ENCODE data around the gene CNPY3.

Gene CNPY3

GRCh38 chr6:42960243-42961019 lies 31.2 kb downstream of the CNPY3 start, which contains the start of gene GNMT:
Gene GNMT, plus strand, starts transcription at chr6:42960754. Its CDS starts 14 bp downstream, at chr6:42960768.
- DNase-seq (ENCODE audit: low read depth in 2 of 2) = no peak

- DNase-seq (ENCODE audit: low read depth in 2 of 2) = no peak
Measured at GRCh38 chr6:42961020-42961470, 31.8 kb downstream of the CNPY3 start.

DNA sequence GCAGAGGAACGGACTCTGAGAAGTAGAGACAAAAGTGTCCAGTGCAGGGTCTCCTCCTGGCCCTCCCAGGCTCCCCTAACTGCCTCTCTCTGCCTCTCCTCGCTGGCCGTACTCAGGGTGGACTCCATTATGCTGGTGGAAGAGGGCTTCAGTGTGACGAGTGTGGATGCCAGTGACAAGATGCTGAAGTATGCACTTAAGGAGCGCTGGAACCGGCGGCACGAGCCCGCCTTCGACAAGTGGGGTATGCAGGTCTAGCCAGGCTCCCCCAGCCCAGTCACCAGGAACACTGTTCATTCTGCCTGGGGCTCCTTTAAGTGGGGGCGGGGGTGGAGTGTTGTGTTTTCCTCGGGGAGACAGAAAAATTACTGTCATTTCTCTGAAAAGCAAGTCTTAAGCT lies 32.8 kb downstream of the CNPY3 start:
- DNase-seq (ENCODE audit: low read depth in 2 of 2) = no peak

- DNase-seq (ENCODE audit: low read depth in 2 of 2) = no peak
Measured at GRCh38 chr6:42962502-42963178, 33.4 kb downstream of the CNPY3 start.

DNA sequence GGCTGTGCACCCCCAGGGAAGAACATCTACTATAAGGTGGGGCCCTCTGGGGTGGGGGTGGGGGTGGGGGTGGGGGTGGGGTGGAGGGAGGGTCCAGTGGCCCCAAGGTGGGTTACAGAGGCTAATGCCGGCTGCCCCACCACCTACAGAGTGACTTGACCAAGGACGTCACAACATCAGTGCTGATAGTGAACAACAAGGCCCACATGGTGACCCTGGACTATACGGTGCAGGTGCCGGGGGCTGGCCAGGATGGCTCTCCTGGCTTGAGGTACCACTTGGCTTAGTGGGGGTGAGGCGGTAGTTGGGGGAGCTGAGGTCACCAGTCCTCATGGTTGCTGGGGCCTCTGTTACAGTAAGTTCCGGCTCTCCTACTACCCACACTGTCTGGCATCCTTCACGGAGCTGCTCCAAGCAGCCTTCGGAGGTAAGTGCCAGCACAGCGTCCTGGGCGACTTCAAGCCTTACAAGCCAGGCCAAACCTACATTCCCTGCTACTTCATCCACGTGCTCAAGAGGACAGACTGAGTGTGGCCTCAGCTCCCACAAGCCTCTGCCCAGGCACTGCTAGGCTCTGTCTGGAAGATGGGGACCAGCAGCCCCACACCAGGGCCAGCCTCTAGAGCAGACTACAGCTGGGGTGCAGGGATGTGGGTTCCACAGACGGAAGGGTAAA lies 34.0 kb downstream of the CNPY3 start:
- no peak for DNase-seq (ENCODE audit: low read depth in 2 of 2)

DNA sequence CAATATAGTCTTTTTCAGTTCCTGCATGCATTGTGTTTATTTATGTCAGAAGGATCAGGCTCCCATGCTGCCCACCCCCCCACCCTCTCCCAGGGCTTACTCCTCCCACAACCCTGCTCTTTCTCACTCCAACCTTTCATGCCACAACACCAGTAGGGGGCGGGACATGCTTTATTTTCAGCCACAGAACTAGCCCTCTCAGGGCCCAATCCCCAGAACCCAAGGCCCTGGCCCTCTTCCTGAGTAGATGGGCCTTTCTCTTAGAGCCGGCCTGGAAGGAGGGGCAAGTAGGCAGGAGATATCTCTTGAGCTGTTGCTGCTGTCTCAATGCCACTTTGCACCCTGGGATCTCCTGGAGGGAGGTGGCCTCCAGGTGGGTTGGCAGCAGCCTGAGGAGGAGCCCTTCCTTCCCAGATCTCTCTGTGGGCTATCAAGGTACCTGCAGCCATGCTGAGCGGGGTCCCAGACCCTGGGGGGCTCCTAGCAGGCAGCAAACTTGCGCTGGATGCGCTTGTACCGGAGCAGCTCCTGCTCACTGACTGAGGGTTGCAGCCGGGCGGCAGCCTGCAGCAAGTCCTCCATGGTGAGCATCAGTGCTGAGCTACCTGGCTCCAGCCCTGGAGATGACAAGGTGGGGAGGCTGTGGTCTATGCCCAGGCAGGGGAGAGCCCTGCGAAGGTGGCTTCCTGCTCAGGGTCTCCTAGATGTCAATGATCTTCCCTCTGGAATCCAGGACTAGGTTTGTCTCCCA lies 34.8 kb downstream of the CNPY3 start:
- no peak for DNase-seq (ENCODE audit: low read depth in 2 of 2)

GRCh38 chr6:42966571-42966970 lies 37.3 kb downstream of the CNPY3 start:
- no peak for DNase-seq (ENCODE audit: low read depth in 2 of 2)

- DNase-seq (ENCODE audit: low read depth in 2 of 2) = no peak
Measured at GRCh38 chr6:42967228-42967627, 37.9 kb downstream of the CNPY3 start.

GRCh38 chr6:42968126-42968701 lies 38.9 kb downstream of the CNPY3 start:
- DNase-seq (ENCODE audit: low read depth in 2 of 2) = no peak

DNA sequence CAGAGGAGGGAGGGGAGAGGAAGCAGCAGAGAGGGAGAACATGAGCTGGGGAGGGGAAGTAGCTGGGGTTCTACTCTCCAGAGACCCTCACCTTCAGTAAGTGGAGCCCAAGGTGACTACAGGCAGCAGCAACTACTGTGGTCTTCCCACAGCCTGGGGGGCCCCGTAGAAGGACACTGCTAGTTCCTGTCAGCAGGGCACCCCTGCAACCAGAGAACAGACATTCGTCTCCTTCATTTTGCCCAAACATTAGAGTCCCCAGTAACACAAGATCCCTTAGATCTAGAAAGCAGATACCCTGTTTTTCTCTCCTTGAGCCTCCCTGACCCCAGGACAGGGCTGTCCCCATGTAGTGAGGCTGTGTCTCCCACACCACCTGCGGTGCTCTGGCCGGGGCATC lies 39.5 kb downstream of the CNPY3 start:
- DNase-seq (ENCODE audit: low read depth in 2 of 2) = no peak

- no peak for DNase-seq (ENCODE audit: low read depth in 2 of 2)
Measured at GRCh38 chr6:42969431-42969830, 40.2 kb downstream of the CNPY3 start.

DNA sequence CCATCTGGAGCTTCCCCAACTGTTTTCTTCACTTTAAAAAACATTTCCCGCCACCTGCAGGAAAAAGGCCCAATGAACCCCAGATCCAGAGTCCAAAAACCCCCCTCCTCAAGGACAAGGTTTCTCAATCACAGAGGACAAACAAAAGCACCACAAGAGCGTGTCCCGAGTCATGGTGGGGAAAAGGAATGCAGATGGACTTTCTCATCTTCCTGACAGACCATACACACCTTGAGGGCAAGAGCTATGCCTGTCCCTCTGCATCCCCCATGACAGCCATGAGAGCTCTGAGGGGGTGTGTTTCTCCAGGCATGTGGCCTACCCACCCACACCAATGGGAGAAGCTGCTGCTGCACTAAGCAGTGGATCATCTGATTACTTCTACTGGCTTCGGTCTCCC lies 40.7 kb downstream of the CNPY3 start:
- no peak for DNase-seq (ENCODE audit: low read depth in 2 of 2)

GRCh38 chr6:42970871-42971612 lies 41.8 kb downstream of the CNPY3 start:
- no peak for DNase-seq (ENCODE audit: low read depth in 2 of 2)

- DNase-seq (ENCODE audit: low read depth in 2 of 2) = no peak
Measured at GRCh38 chr6:42971746-42972327, 42.6 kb downstream of the CNPY3 start.

GRCh38 chr6:42973926-42974325 lies 44.6 kb downstream of the CNPY3 start:
- DNase-seq (ENCODE audit: low read depth in 2 of 2) = no peak

- DNase-seq (ENCODE audit: low read depth in 2 of 2) = no peak
Measured at GRCh38 chr6:42974919-42975505, 45.7 kb downstream of the CNPY3 start.

DNA sequence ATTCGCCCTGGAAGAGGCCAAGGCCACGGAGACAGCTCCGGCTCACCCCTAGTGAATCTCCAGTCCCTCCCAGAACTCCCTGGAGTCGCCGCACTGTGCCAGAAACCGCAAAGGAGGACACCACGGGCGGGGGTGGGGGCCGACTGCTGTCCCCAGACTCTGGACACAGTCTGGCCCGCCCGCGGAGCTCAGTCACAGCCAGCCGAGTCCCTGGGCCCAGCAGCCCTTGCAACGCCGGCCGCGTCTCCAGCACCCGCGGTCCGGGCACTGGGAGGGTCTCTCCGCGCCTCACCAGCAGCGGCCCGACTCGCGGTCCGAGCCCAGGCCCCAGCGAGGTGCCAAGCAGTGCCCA lies 49.2 kb downstream of the CNPY3 start:
- DNase-seq (ENCODE audit: low read depth in 2 of 2) = no peak

- peak; percentile 88 to 95 for DNase-seq (ENCODE audit: low read depth in 2 of 2)
Measured at GRCh38 chr6:42978839-42979522, 49.7 kb downstream of the CNPY3 start, which contains the start of gene PEX6. Gene PEX6, minus strand, starts transcription at chr6:42979181. Its CDS starts 31 bp downstream, at chr6:42979150.

DNA sequence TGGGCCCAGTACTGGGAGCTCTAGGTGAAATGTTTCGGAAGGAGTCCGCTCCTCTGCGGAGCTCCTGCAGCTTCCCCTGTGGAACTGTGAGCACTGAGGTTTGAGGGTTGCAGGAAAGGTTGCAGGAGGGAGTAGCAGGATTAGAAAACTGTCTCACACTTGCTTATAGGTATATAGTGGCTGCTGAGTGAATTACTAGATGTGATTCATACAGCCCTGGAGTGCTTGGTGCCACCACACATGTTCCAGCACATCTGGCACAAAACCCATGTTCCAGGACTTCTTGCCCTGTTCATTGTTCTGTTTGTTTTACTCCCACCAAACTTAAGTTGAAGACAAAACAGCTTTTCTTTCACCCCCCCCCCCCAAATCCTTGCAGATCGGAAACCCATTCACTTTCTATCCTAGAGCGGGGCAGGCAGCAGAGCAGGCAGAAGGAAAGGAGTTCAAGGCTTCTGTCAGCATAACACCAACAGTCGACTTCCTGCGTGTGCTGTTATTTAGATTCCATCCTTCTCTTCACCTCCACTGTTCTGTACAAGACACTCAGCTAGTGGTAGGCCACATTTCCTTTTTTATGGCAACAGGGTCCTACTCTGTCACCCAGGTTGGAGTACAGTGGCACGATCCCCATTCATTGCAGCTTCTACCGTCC lies 50.4 kb downstream of the CNPY3 start:
- DNase-seq (ENCODE audit: low read depth in 2 of 2) = no peak
